GM12878 (cell line): ENCODE data around the gene KCNIP2. TPM values are rescaled to one million over a fixed set of nuclear protein-coding genes. Genes with fewer than 3 reads are reported as not detected.

ENCODE experiments used
- ATAC-seq: fragments of 200-7000 bp; cut with Tn5 transposase; 3 replicates; pipeline ENCODE4 v1.9.1; 2020; ENCODE audit warnings: mild to moderate bottlenecking, moderate library complexity
- BruUV-seq: library from RNA; stranded (reverse); fragments of 400-500 nt; replicated peaks from 2 replicates; lab custom pipeline; 2021; lab: Mats Ljungman, UMichigan
- CTCF ChIA-PET: fragments of 300-600 bp; sonication (Branson Sonifier 250); formaldehyde crosslinking; extraction: SDS; loops from one replicate; lab custom pipeline; 2021; ENCODE audit warnings: inconsistent platforms; lab: Yijun Ruan, JAX
- POLR2A ChIA-PET: fragments of 350-600 bp; formaldehyde crosslinking; extraction: SDS; loops from one replicate; lab custom pipeline; 2021; ENCODE audit warnings: inconsistent platforms; lab: Charles Lee
- RAD21 ChIA-PET: fragments of 300-600 bp; sonication (Branson Sonifier 250); formaldehyde crosslinking; loops from one replicate; lab custom pipeline; 2023; ENCODE audit warnings: antibody characterized with exemption; ENCODE audit not compliant: unreplicated experiment; lab: Charles Lee
- SMC1A ChIA-PET: fragments of 300-600 bp; sonication (Branson Sonifier 250); formaldehyde crosslinking; loops from one replicate; lab custom pipeline; 2023; ENCODE audit not compliant: unreplicated experiment, uncharacterized antibody; lab: Charles Lee
- DNase-seq: peaks from one replicate; pipeline ENCODE4 v3.0.0-alpha.2; 2011; ENCODE audit warnings: low read depth, low spot score
- FAIRE-seq: peaks from 3 replicates; lab custom pipeline; 2011; peaks lifted over from hg19 to GRCh38; lab: Jason Lieb, UNC
- H2AFZ ChIP-seq: 2 replicates; pipeline ENCODE4 v1.6.0; 2011; ENCODE audit warnings: low read depth, low read length, control low read depth; ENCODE audit not compliant: control insufficient read depth
- H3K27ac ChIP-seq: 2 replicates; pipeline ENCODE4 v1.5.1; 2011; ENCODE audit warnings: control low read depth; ENCODE audit not compliant: control insufficient read depth, insufficient read depth
- H3K27me3 ChIP-seq, 2 experiments: replicated peaks in 1 of 2; 2 replicates each; pipeline versions ENCODE4 v1.6.0 to v1.6.1; 2011; ENCODE audit warnings: low read length in 1 of 2; ENCODE audit not compliant: control insufficient read depth in 2 of 2, insufficient read depth in 2 of 2
- H3K36me3 ChIP-seq, 2 experiments: 2 replicates each; pipeline ENCODE4 v1.5.1; 2011; ENCODE audit warnings: low read length in 1 of 2; ENCODE audit not compliant: control insufficient read depth in 2 of 2, insufficient read depth in 2 of 2
- H3K4me1 ChIP-seq: 2 replicates; pipeline ENCODE4 v1.6.1; 2011; ENCODE audit warnings: mild to moderate bottlenecking, low read length, moderate library complexity, mixed read lengths; ENCODE audit not compliant: control insufficient read depth, insufficient read depth
- H3K4me2 ChIP-seq: 2 replicates; pipeline ENCODE4 v1.6.0; 2011; ENCODE audit warnings: control low read depth; ENCODE audit not compliant: control insufficient read depth, insufficient read depth
- H3K4me3 ChIP-seq: fragments of 200-600 bp; sonication (generic); 2 replicates; pipeline ENCODE4 v1.5.1; 2016
- H3K79me2 ChIP-seq: 2 replicates; pipeline ENCODE4 v1.6.0; 2011; ENCODE audit warnings: low read length; ENCODE audit not compliant: control insufficient read depth, insufficient read depth
- H3K9ac ChIP-seq: 2 replicates; pipeline ENCODE4 v1.8.0; 2011; ENCODE audit warnings: low read length, control low read depth, mixed read lengths; ENCODE audit not compliant: control insufficient read depth, insufficient read depth
- H3K9me3 ChIP-seq: replicated peaks from 3 replicates; pipeline ENCODE4 v1.5.1; 2011; ENCODE audit warnings: mild to moderate bottlenecking, low read length; ENCODE audit not compliant: control insufficient read depth, insufficient read depth
- H4K20me1 ChIP-seq: 2 replicates; pipeline ENCODE4 v1.6.0; 2011; ENCODE audit not compliant: control insufficient read depth, insufficient read depth
- BACH1 ChIP-seq: fragments of 450-650 bp; IDR thresholded peaks from 2 replicates; pipeline ENCODE4 v1.6.1; 2017; ENCODE audit warnings: mild to moderate bottlenecking, borderline replicate concordance
- CHD4 ChIP-seq: fragments of 200-600 bp; sonication (generic); IDR thresholded peaks from 2 replicates; pipeline ENCODE4 v1.6.1; 2016; ENCODE audit warnings: mild to moderate bottlenecking
- CREB1 ChIP-seq: IDR thresholded peaks from 2 replicates; pipeline ENCODE4 v1.6.1; 2012; ENCODE audit warnings: low read depth, mild to moderate bottlenecking, inconsistent platforms
- ESRRA ChIP-seq: IDR thresholded peaks from 2 replicates; pipeline ENCODE4 v1.6.1; 2012; ENCODE audit warnings: mild to moderate bottlenecking, low read length, improper control_type of control experiment
- FOXM1 ChIP-seq: IDR thresholded peaks from 2 replicates; pipeline ENCODE4 v1.6.1; 2012; ENCODE audit warnings: low read depth, mild to moderate bottlenecking, inconsistent platforms, low read length, moderate library complexity
- GATAD2B ChIP-seq: fragments of 450-650 bp; conservative IDR thresholded peaks from 2 replicates; pipeline ENCODE4 v1.6.1; 2017; ENCODE audit warnings: low read depth, mild to moderate bottlenecking, moderate library complexity
- IRF4 ChIP-seq: IDR thresholded peaks from 2 replicates; pipeline ENCODE4 v1.6.1; 2011; ENCODE audit warnings: low read depth, low read length
- JUNB ChIP-seq: IDR thresholded peaks from 2 replicates; pipeline ENCODE4 v1.6.1; 2016; ENCODE audit warnings: antibody characterized with exemption, mild to moderate bottlenecking
- JUND ChIP-seq: IDR thresholded peaks from 2 replicates; pipeline ENCODE4 v1.6.1; 2012; ENCODE audit warnings: low read depth, mild to moderate bottlenecking, low read length, improper control_type of control experiment, moderate library complexity
- MEF2B ChIP-seq: fragments of 450-650 bp; IDR thresholded peaks from 2 replicates; pipeline ENCODE4 v1.6.1; 2018; ENCODE audit warnings: mild to moderate bottlenecking, moderate library complexity; ENCODE audit not compliant: partially characterized antibody, poor library complexity, severe bottlenecking
- PAX8 ChIP-seq: fragments of 450-650 bp; IDR thresholded peaks from 2 replicates; pipeline ENCODE4 v1.6.1; 2017; ENCODE audit warnings: mild to moderate bottlenecking, moderate library complexity
- POLR2AphosphoS2 ChIP-seq: IDR thresholded peaks from 2 replicates; pipeline ENCODE4 v1.6.1; 2011; ENCODE audit warnings: low read depth, mild to moderate bottlenecking, low read length, improper control_type of control experiment, moderate library complexity
- SIX5 ChIP-seq: IDR thresholded peaks from 2 replicates; pipeline ENCODE4 v1.6.1; 2011; ENCODE audit warnings: mild to moderate bottlenecking, low read depth, low read length, moderate library complexity; ENCODE audit not compliant: severe bottlenecking
- SMAD1 ChIP-seq: fragments of 450-650 bp; IDR thresholded peaks from 2 replicates; pipeline ENCODE4 v1.6.1; 2018; ENCODE audit warnings: mild to moderate bottlenecking, low read depth; ENCODE audit not compliant: partially characterized antibody
- YY1 ChIP-seq: IDR thresholded peaks from 2 replicates; pipeline ENCODE4 v1.6.1; 2011; ENCODE audit warnings: low read depth, mild to moderate bottlenecking, low read length
- ZBTB33 ChIP-seq: fragments of 450-650 bp; IDR thresholded peaks from 2 replicates; pipeline ENCODE4 v1.6.1; 2017; ENCODE audit warnings: mild to moderate bottlenecking
- ZNF24 ChIP-seq: fragments of 450-650 bp; IDR thresholded peaks from 2 replicates; pipeline ENCODE4 v1.6.1; 2017; ENCODE audit warnings: antibody characterized with exemption, mild to moderate bottlenecking
- ZNF384 ChIP-seq: IDR thresholded peaks from 2 replicates; pipeline ENCODE4 v1.6.1; 2012; ENCODE audit warnings: low read depth, mild to moderate bottlenecking, low read length, improper control_type of control experiment, borderline replicate concordance
- WGBS: methylation state at CpG from one replicate; pipeline ENCODE4 v1.1.6; 2016; ENCODE audit warnings: low lambda C conversion rate; ENCODE audit not compliant: insufficient replicate concordance, insufficient coverage; ENCODE audit errors: missing lambda C conversion rate; 5-methylcytosine and 5-hydroxymethylcytosine counted together
- in situ Hi-C: fragments of 300-500 bp; cut with MboI; formaldehyde crosslinking; loops from 9 replicates; pipeline ENCODE4 v1.14.3; 2018; ENCODE audit warnings: mixed read lengths
- intact Hi-C: fragments of 100-400 bp; cut with micrococcal nuclease; formaldehyde crosslinking; loops from one replicate; pipeline ENCODE4 v1.14.2; 2022; ENCODE audit not compliant: unreplicated experiment
- polyA plus RNA-seq, 11 experiments: library from polyadenylated mRNA; depleted of rRNA in 4 of 11; unstranded in 6 of 11; stranded (reverse) in 5 of 11; fragments of >200 nt; fragmentation: Nextera tagmentation in 4 of 11; fragmentation: Illumina TruSeq in 1 of 11; extraction: Ambion mirVana in 4 of 11; extraction: Trizol in 1 of 11; gene quantifications; 1 replicate in 1 of 11; 2 replicates in 10 of 11; pipeline versions ENCODE4 v1.2.1 to v1.2.3, GENCODE V29; 2011 to 2016; ENCODE audit warnings: inconsistent platforms in 2 of 11, missing spikeins in 2 of 11, low read depth in 1 of 11
- total RNA-seq, 4 experiments: library from RNA; depleted of rRNA in 3 of 4; stranded (reverse); fragments of >200 nt in 3 of 4; fragmentation: Illumina TruSeq in 1 of 4; extraction: Trizol in 1 of 4; gene quantifications; 2 replicates each; pipeline versions ENCODE4 v1.2.1 to v1.2.3, GENCODE V29; 2013 to 2021

KCNIP2 gene
- total and polyA plus RNA-seq, 10 of the 15 experiments (the other 5 are each of a cell fraction or from before 2014, with no cell fraction given): 0.46 to 4.3 (median 1.7) TPM

- TF ChIP-seq ESRRA (no peak), POLR2AphosphoS2 (no peak), ZNF384 (no peak), SMAD1 (no peak), CHD4 (no peak), JUND (no peak), YY1 (no peak), JUNB (no peak), FOXM1 (no peak), IRF4 (no peak), ZBTB33 (no peak), PAX8 (no peak), SIX5 (no peak), CREB1 (no peak), BACH1 (no peak), GATAD2B (no peak), ZNF24 (no peak), MEF2B (no peak)
- Histone ChIP-seq H3K36me3 (peaks cover 0 to 4% of the 10 kb centered on the region in 2 experiments; a peak in 1 of 4 replicates), H3K27me3 (no peaks in the 10 kb centered on the region), H3K79me2 (no peaks in the 10 kb centered on the region), H4K20me1 (no peaks in the 10 kb centered on the region), H3K27ac (no peak overlapping the region), H3K9ac (no peak overlapping the region), H3K4me3 (no peak overlapping the region), H3K9me3 (no peaks in the 10 kb centered on the region), H2AFZ (no peak overlapping the region), H3K4me1 (peaks cover 19% of the 10 kb centered on the region), H3K4me2 (no peak overlapping the region)
- BruUV-seq: no TSS peak
- WGBS: 50% methylated on average over 5 of the region's 5 CpGs
- RAD21 ChIA-PET: no interaction called here
- in situ Hi-C loops: no loop called here
- FAIRE-seq (no peak), DNase-seq (no peak), ATAC-seq (no peak)
- intact Hi-C loops: no loop called here
- SMC1A ChIA-PET: interaction anchor here (2.2 kb wide), 1 partner anchor 8 kb away, joined by 13 read pairs; the partner anchor contains the start of gene OGA
- CTCF ChIA-PET: interaction anchor here (0.7 kb wide), 1 partner anchor 246 kb away, joined by 4 read pairs; no protein-coding TSS in a partner anchor
- POLR2A ChIA-PET: interaction anchor here (1.2 to 4.5 kb wide), 2 partner anchors 8 to 226 kb away, joined by 3 to 33 read pairs; partner anchors contain the start of gene OGA
These were observed 16.7 kb downstream of the KCNIP2 start for GRCh38 chr10:101826852-101827434.
